GM12878 (cell line): ENCODE data around the gene SMARCAD1. TPM values are rescaled to one million over a fixed set of nuclear protein-coding genes. Genes with fewer than 3 reads are reported as not detected.

Source experiments
- ATAC-seq: fragments of 200-7000 bp; cut with Tn5 transposase; 3 replicates; pipeline ENCODE4 v1.9.1; 2020; ENCODE audit warnings: mild to moderate bottlenecking, moderate library complexity
- BruUV-seq: library from RNA; stranded (reverse); fragments of 400-500 nt; replicated peaks from 2 replicates; lab custom pipeline; 2021; lab: Mats Ljungman, UMichigan
- CTCF ChIA-PET: fragments of 300-600 bp; sonication (Branson Sonifier 250); formaldehyde crosslinking; extraction: SDS; loops from one replicate; lab custom pipeline; 2021; ENCODE audit warnings: inconsistent platforms; lab: Yijun Ruan, JAX
- POLR2A ChIA-PET: fragments of 350-600 bp; formaldehyde crosslinking; extraction: SDS; loops from one replicate; lab custom pipeline; 2021; ENCODE audit warnings: inconsistent platforms; lab: Charles Lee
- RAD21 ChIA-PET: fragments of 300-600 bp; sonication (Branson Sonifier 250); formaldehyde crosslinking; loops from one replicate; lab custom pipeline; 2023; ENCODE audit warnings: antibody characterized with exemption; ENCODE audit not compliant: unreplicated experiment; lab: Charles Lee
- SMC1A ChIA-PET: fragments of 300-600 bp; sonication (Branson Sonifier 250); formaldehyde crosslinking; loops from one replicate; lab custom pipeline; 2023; ENCODE audit not compliant: unreplicated experiment, uncharacterized antibody; lab: Charles Lee
- DNase-seq: peaks from one replicate; pipeline ENCODE4 v3.0.0-alpha.2; 2011; ENCODE audit warnings: low read depth, low spot score
- FAIRE-seq: peaks from 3 replicates; lab custom pipeline; 2011; peaks lifted over from hg19 to GRCh38; lab: Jason Lieb, UNC
- H2AFZ ChIP-seq: 2 replicates; pipeline ENCODE4 v1.6.0; 2011; ENCODE audit warnings: low read depth, low read length, control low read depth; ENCODE audit not compliant: control insufficient read depth
- H3K27ac ChIP-seq: 2 replicates; pipeline ENCODE4 v1.5.1; 2011; ENCODE audit warnings: control low read depth; ENCODE audit not compliant: control insufficient read depth, insufficient read depth
- H3K27me3 ChIP-seq, 2 experiments: replicated peaks in 1 of 2; 2 replicates each; pipeline versions ENCODE4 v1.6.0 to v1.6.1; 2011; ENCODE audit warnings: low read length in 1 of 2; ENCODE audit not compliant: control insufficient read depth in 2 of 2, insufficient read depth in 2 of 2
- H3K36me3 ChIP-seq, 2 experiments: 2 replicates each; pipeline ENCODE4 v1.5.1; 2011; ENCODE audit warnings: low read length in 1 of 2; ENCODE audit not compliant: control insufficient read depth in 2 of 2, insufficient read depth in 2 of 2
- H3K4me1 ChIP-seq: 2 replicates; pipeline ENCODE4 v1.6.1; 2011; ENCODE audit warnings: mild to moderate bottlenecking, low read length, moderate library complexity, mixed read lengths; ENCODE audit not compliant: control insufficient read depth, insufficient read depth
- H3K4me2 ChIP-seq: 2 replicates; pipeline ENCODE4 v1.6.0; 2011; ENCODE audit warnings: control low read depth; ENCODE audit not compliant: control insufficient read depth, insufficient read depth
- H3K4me3 ChIP-seq: fragments of 200-600 bp; sonication (generic); 2 replicates; pipeline ENCODE4 v1.5.1; 2016
- H3K79me2 ChIP-seq: 2 replicates; pipeline ENCODE4 v1.6.0; 2011; ENCODE audit warnings: low read length; ENCODE audit not compliant: control insufficient read depth, insufficient read depth
- H3K9ac ChIP-seq: 2 replicates; pipeline ENCODE4 v1.8.0; 2011; ENCODE audit warnings: low read length, control low read depth, mixed read lengths; ENCODE audit not compliant: control insufficient read depth, insufficient read depth
- H3K9me3 ChIP-seq: replicated peaks from 3 replicates; pipeline ENCODE4 v1.5.1; 2011; ENCODE audit warnings: mild to moderate bottlenecking, low read length; ENCODE audit not compliant: control insufficient read depth, insufficient read depth
- H4K20me1 ChIP-seq: 2 replicates; pipeline ENCODE4 v1.6.0; 2011; ENCODE audit not compliant: control insufficient read depth, insufficient read depth
- BCL11A ChIP-seq: IDR thresholded peaks from 2 replicates; pipeline ENCODE4 v1.6.1; 2011; ENCODE audit warnings: low read depth, low read length
- ESRRA ChIP-seq: IDR thresholded peaks from 2 replicates; pipeline ENCODE4 v1.6.1; 2012; ENCODE audit warnings: mild to moderate bottlenecking, low read length, improper control_type of control experiment
- FOS ChIP-seq: IDR thresholded peaks from 3 replicates; pipeline ENCODE4 v1.6.1; 2011; ENCODE audit warnings: borderline replicate concordance; ENCODE audit not compliant: insufficient read length; ENCODE audit errors: extremely low read depth
- FOXM1 ChIP-seq: IDR thresholded peaks from 2 replicates; pipeline ENCODE4 v1.6.1; 2012; ENCODE audit warnings: low read depth, mild to moderate bottlenecking, inconsistent platforms, low read length, moderate library complexity
- HDGF ChIP-seq: fragments of 450-650 bp; IDR thresholded peaks from 2 replicates; pipeline ENCODE4 v1.6.1; 2016; ENCODE audit warnings: antibody characterized with exemption
- JUND ChIP-seq: IDR thresholded peaks from 2 replicates; pipeline ENCODE4 v1.6.1; 2012; ENCODE audit warnings: low read depth, mild to moderate bottlenecking, low read length, improper control_type of control experiment, moderate library complexity
- KAT2A ChIP-seq: conservative IDR thresholded peaks from 2 replicates; pipeline ENCODE4 v1.6.1; 2011; ENCODE audit warnings: low read depth, low read length; ENCODE audit not compliant: control insufficient read depth
- MXI1 ChIP-seq: fragments of 150-350 bp; IDR thresholded peaks from 2 replicates; pipeline ENCODE4 v1.6.1; 2011; ENCODE audit warnings: low read depth, mild to moderate bottlenecking, inconsistent platforms, low read length, improper control_type of control experiment
- NBN ChIP-seq: fragments of 450-650 bp; IDR thresholded peaks from 2 replicates; pipeline ENCODE4 v1.6.1; 2016
- NFXL1 ChIP-seq: fragments of 450-650 bp; IDR thresholded peaks from 2 replicates; pipeline ENCODE4 v1.6.1; 2017; ENCODE audit warnings: antibody characterized with exemption, mild to moderate bottlenecking, borderline replicate concordance
- POLR2AphosphoS2 ChIP-seq: IDR thresholded peaks from 2 replicates; pipeline ENCODE4 v1.6.1; 2011; ENCODE audit warnings: low read depth, mild to moderate bottlenecking, low read length, improper control_type of control experiment, moderate library complexity
- RELA ChIP-seq: fragments of 450-650 bp; IDR thresholded peaks from 2 replicates; pipeline ENCODE4 v1.8.0; 2014; ENCODE audit warnings: borderline replicate concordance; ENCODE audit not compliant: partially characterized antibody
- SMAD1 ChIP-seq: fragments of 450-650 bp; IDR thresholded peaks from 2 replicates; pipeline ENCODE4 v1.6.1; 2018; ENCODE audit warnings: mild to moderate bottlenecking, low read depth; ENCODE audit not compliant: partially characterized antibody
- YY1 ChIP-seq: IDR thresholded peaks from 2 replicates; pipeline ENCODE4 v1.6.1; 2011; ENCODE audit warnings: low read depth, mild to moderate bottlenecking, low read length
- ZNF207 ChIP-seq: fragments of 450-650 bp; IDR thresholded peaks from 2 replicates; pipeline ENCODE4 v1.6.1; 2014; ENCODE audit warnings: antibody characterized with exemption, mild to moderate bottlenecking, borderline replicate concordance
- ZNF24 ChIP-seq: fragments of 450-650 bp; IDR thresholded peaks from 2 replicates; pipeline ENCODE4 v1.6.1; 2017; ENCODE audit warnings: antibody characterized with exemption, mild to moderate bottlenecking
- WGBS: methylation state at CpG from one replicate; pipeline ENCODE4 v1.1.6; 2016; ENCODE audit warnings: low lambda C conversion rate; ENCODE audit not compliant: insufficient replicate concordance, insufficient coverage; ENCODE audit errors: missing lambda C conversion rate; 5-methylcytosine and 5-hydroxymethylcytosine counted together
- in situ Hi-C: fragments of 300-500 bp; cut with MboI; formaldehyde crosslinking; loops from 9 replicates; pipeline ENCODE4 v1.14.3; 2018; ENCODE audit warnings: mixed read lengths
- intact Hi-C: fragments of 100-400 bp; cut with micrococcal nuclease; formaldehyde crosslinking; loops from one replicate; pipeline ENCODE4 v1.14.2; 2022; ENCODE audit not compliant: unreplicated experiment
- polyA plus RNA-seq, 11 experiments: library from polyadenylated mRNA; depleted of rRNA in 4 of 11; unstranded in 6 of 11; stranded (reverse) in 5 of 11; fragments of >200 nt; fragmentation: Nextera tagmentation in 4 of 11; fragmentation: Illumina TruSeq in 1 of 11; extraction: Ambion mirVana in 4 of 11; extraction: Trizol in 1 of 11; gene quantifications; 1 replicate in 1 of 11; 2 replicates in 10 of 11; pipeline versions ENCODE4 v1.2.1 to v1.2.3, GENCODE V29; 2011 to 2016; ENCODE audit warnings: inconsistent platforms in 2 of 11, missing spikeins in 2 of 11, low read depth in 1 of 11
- total RNA-seq, 4 experiments: library from RNA; depleted of rRNA in 3 of 4; stranded (reverse); fragments of >200 nt in 3 of 4; fragmentation: Illumina TruSeq in 1 of 4; extraction: Trizol in 1 of 4; gene quantifications; 2 replicates each; pipeline versions ENCODE4 v1.2.1 to v1.2.3, GENCODE V29; 2013 to 2021
- TF ChIP-seq, protein P1 (sequence below): fragments of 450-650 bp; IDR thresholded peaks from 2 replicates; pipeline ENCODE4 v1.6.1; 2016; ENCODE audit warnings: mild to moderate bottlenecking
- TF ChIP-seq, protein P2 (sequence below): fragments of 450-650 bp; IDR thresholded peaks from 2 replicates; pipeline ENCODE4 v1.6.1; 2018; ENCODE audit warnings: mild to moderate bottlenecking, low read depth, moderate library complexity; ENCODE audit not compliant: partially characterized antibody

SMARCAD1 gene
- total and polyA plus RNA-seq, 10 of the 15 experiments (the other 5 are each of a cell fraction or from before 2014, with no cell fraction given), result 7.6 to 41.2 (median 27.7) TPM

DNA sequence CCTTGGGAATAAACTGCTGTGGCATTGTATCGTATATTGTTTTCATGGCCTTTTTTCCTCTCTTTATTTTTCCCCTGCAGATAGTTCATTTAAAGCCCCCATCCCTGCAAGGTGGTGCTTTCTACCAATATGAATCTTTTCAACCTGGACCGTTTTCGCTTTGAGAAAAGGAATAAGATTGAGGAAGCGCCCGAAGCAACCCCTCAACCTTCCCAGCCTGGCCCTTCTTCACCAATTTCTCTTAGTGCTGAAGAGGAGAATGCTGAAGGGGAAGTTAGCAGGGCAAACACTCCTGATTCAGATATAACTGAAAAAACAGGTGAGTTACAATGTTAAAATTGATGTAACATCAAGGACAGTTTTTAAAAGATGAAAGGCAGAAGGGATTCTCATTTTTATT lies 601 bp downstream of the SMARCAD1 start (continued):
- no peak for TF ChIP-seq HDGF
- no peak for TF ChIP-seq ZNF207
- TF ChIP-seq ESRRA, result no peak
- TF ChIP-seq FOXM1, result no peak
- TF ChIP-seq BCL11A, result no peak
- no peak for TF ChIP-seq SMAD1
- no peak for TF ChIP-seq NFXL1
- TF ChIP-seq, all 136 proteins: peak for 0

DNA sequence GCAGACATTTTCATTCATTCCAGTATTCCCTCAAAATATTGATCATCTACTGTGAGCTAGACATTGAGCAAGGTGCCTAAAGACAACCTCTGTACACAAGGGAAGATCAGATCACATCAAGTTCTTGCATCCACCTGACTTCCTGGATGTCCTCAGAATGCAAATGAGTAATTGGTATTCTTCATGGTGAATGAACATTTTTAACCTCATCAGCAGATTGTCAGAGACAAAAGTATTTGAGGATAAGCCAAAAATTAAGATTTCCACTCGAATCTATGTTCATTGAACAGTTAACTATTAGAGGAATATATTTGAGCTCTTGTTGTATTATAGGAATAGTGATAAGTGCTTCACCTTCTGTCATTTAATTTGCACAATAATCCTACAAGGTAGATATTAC lies 1.3 kb downstream of the SMARCAD1 start:
- RAD21 ChIA-PET, result no interaction called here
- Histone ChIP-seq H3K9me3 (no peaks in the 10 kb centered on the region), H3K27ac (peak overlapping the region; percentile 98; the same call in 1 of the 2 replicates), H3K4me1 (peaks cover 5% of the 10 kb centered on the region; the same call in 1 of the 2 replicates), H3K4me2 (peak overlapping the region; percentile 79), H4K20me1 (no peaks in the 10 kb centered on the region)
- BruUV-seq, result no TSS peak
- intact Hi-C loops, result no loop called here
- TF ChIP-seq MXI1 (no peak), POLR2AphosphoS2 (no peak), YY1 (no peak), ZNF24 (no peak), FOS (no peak), KAT2A (no peak), JUND (no peak), RELA (no peak), NBN (no peak)
- TF ChIP-seq, protein P1, sequence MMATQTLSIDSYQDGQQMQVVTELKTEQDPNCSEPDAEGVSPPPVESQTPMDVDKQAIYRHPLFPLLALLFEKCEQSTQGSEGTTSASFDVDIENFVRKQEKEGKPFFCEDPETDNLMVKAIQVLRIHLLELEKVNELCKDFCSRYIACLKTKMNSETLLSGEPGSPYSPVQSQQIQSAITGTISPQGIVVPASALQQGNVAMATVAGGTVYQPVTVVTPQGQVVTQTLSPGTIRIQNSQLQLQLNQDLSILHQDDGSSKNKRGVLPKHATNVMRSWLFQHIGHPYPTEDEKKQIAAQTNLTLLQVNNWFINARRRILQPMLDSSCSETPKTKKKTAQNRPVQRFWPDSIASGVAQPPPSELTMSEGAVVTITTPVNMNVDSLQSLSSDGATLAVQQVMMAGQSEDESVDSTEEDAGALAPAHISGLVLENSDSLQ, result no peak
- TF ChIP-seq, protein P2, sequence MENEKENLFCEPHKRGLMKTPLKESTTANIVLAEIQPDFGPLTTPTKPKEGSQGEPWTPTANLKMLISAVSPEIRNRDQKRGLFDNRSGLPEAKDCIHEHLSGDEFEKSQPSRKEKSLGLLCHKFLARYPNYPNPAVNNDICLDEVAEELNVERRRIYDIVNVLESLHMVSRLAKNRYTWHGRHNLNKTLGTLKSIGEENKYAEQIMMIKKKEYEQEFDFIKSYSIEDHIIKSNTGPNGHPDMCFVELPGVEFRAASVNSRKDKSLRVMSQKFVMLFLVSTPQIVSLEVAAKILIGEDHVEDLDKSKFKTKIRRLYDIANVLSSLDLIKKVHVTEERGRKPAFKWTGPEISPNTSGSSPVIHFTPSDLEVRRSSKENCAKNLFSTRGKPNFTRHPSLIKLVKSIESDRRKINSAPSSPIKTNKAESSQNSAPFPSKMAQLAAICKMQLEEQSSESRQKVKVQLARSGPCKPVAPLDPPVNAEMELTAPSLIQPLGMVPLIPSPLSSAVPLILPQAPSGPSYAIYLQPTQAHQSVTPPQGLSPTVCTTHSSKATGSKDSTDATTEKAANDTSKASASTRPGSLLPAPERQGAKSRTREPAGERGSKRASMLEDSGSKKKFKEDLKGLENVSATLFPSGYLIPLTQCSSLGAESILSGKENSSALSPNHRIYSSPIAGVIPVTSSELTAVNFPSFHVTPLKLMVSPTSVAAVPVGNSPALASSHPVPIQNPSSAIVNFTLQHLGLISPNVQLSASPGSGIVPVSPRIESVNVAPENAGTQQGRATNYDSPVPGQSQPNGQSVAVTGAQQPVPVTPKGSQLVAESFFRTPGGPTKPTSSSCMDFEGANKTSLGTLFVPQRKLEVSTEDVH, result no peak
- TF ChIP-seq, all 136 proteins: peak for 0
- Histone ChIP-seq H3K79me2 (peaks cover 31% of the 10 kb centered on the region), H3K36me3 (no peaks in the 10 kb centered on the region; a peak in 1 of 4 replicates), H3K27me3 (no peaks in the 10 kb centered on the region), H2AFZ (no peak overlapping the region), H3K4me3 (peak overlapping the region; percentile 94), H3K9ac (peak overlapping the region; percentile 98)
- FAIRE-seq (peak; percentile 49), ATAC-seq (0 out of 3 replicates have a peak, but pooled peaks have one; percentile 8), DNase-seq (no peak)
- ChIA-PET POLR2A (interaction anchor here (0.6 to 0.9 kb wide), 2 partner anchors 35 to 320 kb away, joined by 3 to 4 read pairs; no protein-coding TSS in a partner anchor), SMC1A (no interaction called here), CTCF (interaction anchor here (1.5 kb wide), 2 partner anchors 15 to 198 kb away, joined by 3 to 5 read pairs; no protein-coding TSS in a partner anchor)
- in situ Hi-C loops, result no loop called here
- WGBS, result 33% methylated on average over 1 of the region's 1 CpG
